ENCODE data around the gene UQCR11. TPM values are rescaled to one million over a fixed set of nuclear protein-coding genes. Genes with fewer than 3 reads are reported as not detected.

Gene UQCR11
- total and polyA plus RNA-seq, 7 donors: 81.1 to 339 (median 158) TPM

DNA sequence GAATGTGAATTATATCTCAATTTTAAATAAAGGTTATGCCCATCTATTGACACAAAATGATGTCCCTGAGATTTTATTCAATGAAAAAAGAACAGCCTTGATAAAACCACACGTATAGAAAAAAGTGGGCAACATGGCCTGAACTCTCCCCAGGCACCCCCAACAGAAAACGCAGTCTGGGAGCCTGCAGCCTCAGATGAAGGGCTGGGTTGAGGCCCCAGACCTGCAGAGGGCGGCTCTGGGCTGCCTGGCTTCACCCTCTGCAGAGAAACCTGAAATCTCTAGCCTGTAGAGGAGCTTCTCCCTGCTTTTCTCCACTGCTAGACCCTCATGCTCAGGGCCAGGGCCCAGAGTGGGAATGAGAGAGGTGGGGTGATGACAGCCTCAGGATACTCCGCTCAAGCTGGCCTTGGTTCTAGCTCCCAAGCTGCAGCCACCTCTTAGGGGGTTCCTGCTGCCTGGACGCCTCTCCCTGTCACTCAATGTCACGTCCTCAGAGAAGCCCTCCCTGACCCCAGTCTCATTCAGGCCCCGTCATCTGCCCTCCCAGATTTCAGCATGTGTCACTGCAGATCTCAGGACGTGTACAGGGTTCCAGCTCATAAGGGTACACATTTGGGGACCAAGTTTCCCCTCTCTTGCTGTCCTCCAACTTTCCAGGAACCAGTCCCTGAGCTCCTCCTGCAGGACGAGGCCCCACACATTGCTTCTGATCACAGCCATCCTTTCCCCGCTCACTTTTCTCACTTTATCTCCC, 14.4 kb downstream of the UQCR11 start:
- Histone ChIP-seq H3K27ac (peak overlapping the region; percentile 89 to 99 (median 94)), H3K4me3 (peak overlapping the region; percentile 46 to 83 (median 79)), H3K4me1 (peaks cover 0 to 39% (median 26%) of the 10 kb centered on the region in 4 donors), H3K9me3 (no peaks in the 10 kb centered on the region), H3K36me3 (peaks cover 0 to 12% (median under 1%) of the 10 kb centered on the region in 4 donors), H3K27me3 (no peaks in the 10 kb centered on the region)
- WGBS, 2 donors: 13 to 18% methylated on average over 10 of the region's 10 CpGs
- intact Hi-C loops (cut with DNase I): no loop called here
- no peak for DNase-seq
- no peak for TF ChIP-seq POLR2AphosphoS5 (IDR thresholded peaks at IDR 0.05)
- TF ChIP-seq, protein P1, sequence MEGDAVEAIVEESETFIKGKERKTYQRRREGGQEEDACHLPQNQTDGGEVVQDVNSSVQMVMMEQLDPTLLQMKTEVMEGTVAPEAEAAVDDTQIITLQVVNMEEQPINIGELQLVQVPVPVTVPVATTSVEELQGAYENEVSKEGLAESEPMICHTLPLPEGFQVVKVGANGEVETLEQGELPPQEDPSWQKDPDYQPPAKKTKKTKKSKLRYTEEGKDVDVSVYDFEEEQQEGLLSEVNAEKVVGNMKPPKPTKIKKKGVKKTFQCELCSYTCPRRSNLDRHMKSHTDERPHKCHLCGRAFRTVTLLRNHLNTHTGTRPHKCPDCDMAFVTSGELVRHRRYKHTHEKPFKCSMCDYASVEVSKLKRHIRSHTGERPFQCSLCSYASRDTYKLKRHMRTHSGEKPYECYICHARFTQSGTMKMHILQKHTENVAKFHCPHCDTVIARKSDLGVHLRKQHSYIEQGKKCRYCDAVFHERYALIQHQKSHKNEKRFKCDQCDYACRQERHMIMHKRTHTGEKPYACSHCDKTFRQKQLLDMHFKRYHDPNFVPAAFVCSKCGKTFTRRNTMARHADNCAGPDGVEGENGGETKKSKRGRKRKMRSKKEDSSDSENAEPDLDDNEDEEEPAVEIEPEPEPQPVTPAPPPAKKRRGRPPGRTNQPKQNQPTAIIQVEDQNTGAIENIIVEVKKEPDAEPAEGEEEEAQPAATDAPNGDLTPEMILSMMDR (IDR thresholded peaks at IDR 0.05): no peak
- TF ChIP-seq EP300 (IDR thresholded peaks at IDR 0.05): no peak
- TF ChIP-seq POLR2A (IDR thresholded peaks at IDR 0.05): no peak

DNA sequence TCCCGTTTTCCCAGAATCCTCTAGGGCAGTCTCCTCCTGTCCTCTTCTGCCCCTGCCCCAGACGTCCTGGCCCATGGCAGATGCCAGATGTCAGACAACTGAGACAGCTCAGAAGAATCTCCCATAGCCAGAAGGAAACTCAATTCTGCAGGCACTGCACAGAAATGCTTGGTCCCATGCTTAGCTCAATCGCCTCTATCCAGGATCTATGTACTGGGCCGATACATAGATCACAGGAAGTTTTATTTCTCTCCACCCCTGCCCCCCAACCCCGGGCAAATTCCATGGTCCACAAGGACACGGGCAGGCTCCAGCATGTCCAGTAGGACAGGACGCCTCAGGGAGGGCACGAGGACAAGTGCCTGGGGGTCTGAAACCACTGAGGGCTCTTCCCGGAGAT, 17.4 kb downstream of the UQCR11 start:
- intact Hi-C loops (cut with DNase I): no loop called here
- no peak overlapping the region for H3K27ac ChIP-seq
- no peak for TF ChIP-seq EP300 (IDR thresholded peaks at IDR 0.05)
- TF ChIP-seq, protein P1 (IDR thresholded peaks at IDR 0.05): no peak
- TF ChIP-seq POLR2AphosphoS5 (IDR thresholded peaks at IDR 0.05): no peak
- no peak for TF ChIP-seq POLR2A (IDR thresholded peaks at IDR 0.05)

DNA sequence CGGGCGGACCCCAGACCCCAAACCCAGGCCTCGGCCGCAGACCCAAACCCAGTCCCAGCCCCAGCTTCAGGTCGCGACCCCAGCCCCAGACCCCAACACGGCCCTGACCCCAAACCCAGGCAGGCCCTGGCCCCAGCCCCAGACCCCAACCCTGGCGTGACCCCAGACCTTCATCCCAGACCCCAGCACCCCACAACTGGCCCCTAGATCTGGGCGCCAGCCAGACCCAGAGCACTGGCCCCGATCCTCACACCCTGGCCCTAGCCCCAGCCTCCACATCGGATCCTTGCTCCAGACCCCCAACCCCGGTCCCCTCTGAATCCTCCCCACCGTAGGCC, 20.1 kb downstream of the UQCR11 start:
- intact Hi-C loops (cut with DNase I): no loop called here
- TF ChIP-seq, protein P1 (IDR thresholded peaks at IDR 0.05): no peak
- H3K36me3 ChIP-seq: peaks cover 12 to 49% (median 34%) of the 10 kb centered on the region in 4 donors

More for the DNA sequence above, 17.4 kb downstream of the UQCR11 start:
- Histone ChIP-seq H3K36me3 (peaks cover 0 to 22% (median 14%) of the 10 kb centered on the region in 4 donors), H3K4me1 (peaks cover 0 to 30% (median 18%) of the 10 kb centered on the region in 4 donors), H3K9me3 (no peaks in the 10 kb centered on the region), H3K27me3 (no peaks in the 10 kb centered on the region), H3K4me3 (no peak overlapping the region)
- WGBS, 2 donors: 63 to 77% methylated on average over 9 of the region's 9 CpGs
- DNase-seq: no peak

DNA sequence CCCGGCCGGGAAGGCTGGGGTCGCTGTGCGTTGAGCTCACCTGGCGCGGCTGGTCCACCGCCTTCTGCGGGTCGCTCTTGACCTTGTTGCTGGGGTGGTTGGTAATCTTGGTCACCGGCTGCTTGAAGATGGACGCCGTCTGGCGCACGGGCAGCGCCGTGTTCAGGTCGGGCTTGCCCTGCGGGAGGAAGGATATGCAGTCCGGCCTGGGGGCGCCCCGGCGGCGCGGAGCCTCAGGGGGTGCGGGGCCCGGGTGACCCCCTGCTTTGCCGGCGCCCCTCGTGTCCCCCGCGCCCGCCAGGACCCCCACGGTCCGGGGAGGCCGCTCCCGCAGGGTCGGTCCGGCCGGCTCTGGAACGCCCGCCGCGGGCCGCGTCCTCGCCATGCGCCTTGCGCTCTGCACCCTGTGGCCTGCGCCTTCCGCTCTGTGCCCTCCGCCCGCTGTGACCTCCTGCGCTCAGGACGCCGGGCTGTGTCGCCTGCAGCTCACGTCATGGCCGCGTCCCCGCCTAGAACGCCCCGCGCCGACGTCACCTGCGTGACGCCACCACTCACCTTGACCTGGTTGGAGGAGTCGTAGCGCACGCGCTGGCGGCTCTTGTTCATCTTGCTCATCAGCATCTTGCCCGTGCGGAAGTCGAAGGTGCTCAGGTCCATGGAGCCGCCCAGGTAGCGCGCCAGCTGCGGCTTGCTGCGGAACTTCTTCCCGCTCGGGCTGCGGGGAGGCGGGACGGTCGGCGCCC, 20.6 kb downstream of the UQCR11 start:
- intact Hi-C loops (cut with DNase I): no loop called here
- no peaks in the 10 kb centered on the region for H3K27me3 ChIP-seq
- no peaks in the 10 kb centered on the region for H3K9me3 ChIP-seq
- H3K4me3 ChIP-seq: no peak overlapping the region
- TF ChIP-seq POLR2AphosphoS5 (IDR thresholded peaks at IDR 0.05) (no peak), EP300 (IDR thresholded peaks at IDR 0.05) (no peak), POLR2A (IDR thresholded peaks at IDR 0.05) (no peak)
- TF ChIP-seq, protein P1 (IDR thresholded peaks at IDR 0.05): no peak
- no peak for DNase-seq
- H3K36me3 ChIP-seq: peaks cover 18 to 54% (median 39%) of the 10 kb centered on the region in 4 donors
- 92 to 97% methylated on average over 87 of the region's 87 CpGs for WGBS, 2 donors
- H3K4me1 ChIP-seq: peaks cover 0 to 8% (median 0%) of the 10 kb centered on the region in 4 donors
- H3K27ac ChIP-seq: no peak overlapping the region

More for the DNA sequence above, 20.1 kb downstream of the UQCR11 start:
- no peaks in the 10 kb centered on the region for H3K9me3 ChIP-seq
- WGBS, 2 donors: 92 to 97% methylated on average over 13 of the region's 13 CpGs
- no peaks in the 10 kb centered on the region for H3K27me3 ChIP-seq
- no peak overlapping the region for H3K4me3 ChIP-seq
- peak; percentile 64 for DNase-seq
- no peak overlapping the region for H3K27ac ChIP-seq
- H3K4me1 ChIP-seq: peaks cover 0 to 11% (median 2%) of the 10 kb centered on the region in 4 donors

Measured in sigmoid colon (tissue), 7 donors.